ENCODE measurements around the gene CCR4.

CCR4 gene

DNA sequence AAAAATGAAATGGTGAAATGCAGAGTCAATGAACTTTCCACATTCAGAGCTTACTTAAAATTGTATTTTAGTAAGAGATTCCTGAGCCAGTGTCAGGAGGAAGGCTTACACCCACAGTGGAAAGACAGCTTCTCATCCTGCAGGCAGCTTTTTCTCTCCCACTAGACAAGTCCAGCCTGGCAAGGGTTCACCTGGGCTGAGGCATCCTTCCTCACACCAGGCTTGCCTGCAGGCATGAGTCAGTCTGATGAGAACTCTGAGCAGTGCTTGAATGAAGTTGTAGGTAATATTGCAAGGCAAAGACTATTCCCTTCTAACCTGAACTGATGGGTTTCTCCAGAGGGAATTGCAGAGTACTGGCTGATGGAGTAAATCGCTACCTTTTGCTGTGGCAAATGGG, 3.1 kb downstream of the CCR4 start:
- Histone ChIP-seq H3K4me3 (ENCODE audit: low read length) (no peak overlapping the region), H3K79me2 (ENCODE audit: low read length) (no peaks in the 10 kb centered on the region), H3K27me3 (replicated peaks; ENCODE audit: insufficient read depth, low read length) (no peaks in the 10 kb centered on the region), H3K9me3 (replicated peaks; ENCODE audit: insufficient read depth, low read length) (no peaks in the 10 kb centered on the region), H2AFZ (ENCODE audit: low read length) (no peak overlapping the region), H3K36me3 (replicated peaks; ENCODE audit: insufficient read depth, low read length) (no peaks in the 10 kb centered on the region), H3K9me2 (replicated peaks; ENCODE audit: insufficient read depth, low read length) (no peaks in the 10 kb centered on the region), H3K9ac (ENCODE audit: low read length) (no peak overlapping the region), H3K27ac (ENCODE audit: low read length) (no peak overlapping the region), H3F3A (ENCODE audit: insufficient read depth, low read length) (no peaks in the 10 kb centered on the region), H3K4me1 (ENCODE audit: low read length) (no peaks in the 10 kb centered on the region), H3K4me2 (ENCODE audit: low read depth, low read length) (no peak overlapping the region), H4K20me1 (ENCODE audit: insufficient read depth, low read length) (no peaks in the 10 kb centered on the region)
- no peak for DNase-seq
- TF ChIP-seq, protein P1, sequence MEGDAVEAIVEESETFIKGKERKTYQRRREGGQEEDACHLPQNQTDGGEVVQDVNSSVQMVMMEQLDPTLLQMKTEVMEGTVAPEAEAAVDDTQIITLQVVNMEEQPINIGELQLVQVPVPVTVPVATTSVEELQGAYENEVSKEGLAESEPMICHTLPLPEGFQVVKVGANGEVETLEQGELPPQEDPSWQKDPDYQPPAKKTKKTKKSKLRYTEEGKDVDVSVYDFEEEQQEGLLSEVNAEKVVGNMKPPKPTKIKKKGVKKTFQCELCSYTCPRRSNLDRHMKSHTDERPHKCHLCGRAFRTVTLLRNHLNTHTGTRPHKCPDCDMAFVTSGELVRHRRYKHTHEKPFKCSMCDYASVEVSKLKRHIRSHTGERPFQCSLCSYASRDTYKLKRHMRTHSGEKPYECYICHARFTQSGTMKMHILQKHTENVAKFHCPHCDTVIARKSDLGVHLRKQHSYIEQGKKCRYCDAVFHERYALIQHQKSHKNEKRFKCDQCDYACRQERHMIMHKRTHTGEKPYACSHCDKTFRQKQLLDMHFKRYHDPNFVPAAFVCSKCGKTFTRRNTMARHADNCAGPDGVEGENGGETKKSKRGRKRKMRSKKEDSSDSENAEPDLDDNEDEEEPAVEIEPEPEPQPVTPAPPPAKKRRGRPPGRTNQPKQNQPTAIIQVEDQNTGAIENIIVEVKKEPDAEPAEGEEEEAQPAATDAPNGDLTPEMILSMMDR (IDR thresholded peaks at IDR 0.05; ENCODE audit: low read length) = no peak
- TF ChIP-seq EZH2phosphoT487 (IDR thresholded peaks at IDR 0.05; ENCODE audit: low read length) = no peak
- TF ChIP-seq EZH2 (optimal IDR thresholded peaks at IDR 0.05; ENCODE audit: low read depth, low read length) = no peak

- no peak overlapping the region for H3K4me3 ChIP-seq (ENCODE audit: low read length)
- DNase-seq = no peak
- no peaks in the 10 kb centered on the region for H3K4me1 ChIP-seq (ENCODE audit: low read length)
- no peaks in the 10 kb centered on the region for H4K20me1 ChIP-seq (ENCODE audit: insufficient read depth, low read length)
- H3F3A ChIP-seq (ENCODE audit: insufficient read depth, low read length) = no peaks in the 10 kb centered on the region
- H2AFZ ChIP-seq (ENCODE audit: low read length) = no peak overlapping the region
- no peaks in the 10 kb centered on the region for H3K36me3 ChIP-seq (replicated peaks; ENCODE audit: insufficient read depth, low read length)
- no peak for TF ChIP-seq EZH2 (optimal IDR thresholded peaks at IDR 0.05; ENCODE audit: low read depth, low read length)
- TF ChIP-seq, protein P1 (IDR thresholded peaks at IDR 0.05; ENCODE audit: low read length) = no peak
- TF ChIP-seq EZH2phosphoT487 (IDR thresholded peaks at IDR 0.05; ENCODE audit: low read length) = no peak
- H3K9me3 ChIP-seq (replicated peaks; ENCODE audit: insufficient read depth, low read length) = no peaks in the 10 kb centered on the region
- no peaks in the 10 kb centered on the region for H3K27me3 ChIP-seq (replicated peaks; ENCODE audit: insufficient read depth, low read length)
- no peaks in the 10 kb centered on the region for H3K79me2 ChIP-seq (ENCODE audit: low read length)
- H3K4me2 ChIP-seq (ENCODE audit: low read depth, low read length) = no peak overlapping the region
- no peak overlapping the region for H3K9ac ChIP-seq (ENCODE audit: low read length)
- no peaks in the 10 kb centered on the region for H3K9me2 ChIP-seq (replicated peaks; ENCODE audit: insufficient read depth, low read length)
- H3K27ac ChIP-seq (ENCODE audit: low read length) = no peak overlapping the region
These were observed 5.5 kb downstream of the CCR4 start for GRCh38 chr3:32956750-32957570.

DNA sequence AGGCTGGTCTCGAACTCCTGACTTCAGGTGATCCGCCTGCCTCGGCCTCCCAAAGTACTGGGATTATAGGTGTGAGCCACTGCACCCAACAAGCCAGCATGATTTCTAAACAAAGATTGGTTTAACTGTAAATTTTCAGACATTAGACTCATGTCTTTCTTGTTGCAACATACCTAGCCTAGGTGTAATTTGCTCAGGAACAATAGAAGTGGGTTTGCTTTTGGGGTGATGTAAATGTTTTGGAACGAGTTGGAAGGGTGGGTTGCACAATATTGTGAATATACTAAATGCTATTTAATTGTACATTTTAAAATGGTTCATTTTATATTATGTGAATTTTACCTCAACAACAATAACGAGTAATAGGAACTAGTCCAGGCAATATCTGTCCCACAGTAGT, 7.1 kb downstream of the CCR4 start:
- Histone ChIP-seq H3F3A (ENCODE audit: insufficient read depth, low read length) (no peaks in the 10 kb centered on the region), H3K27ac (ENCODE audit: low read length) (no peak overlapping the region), H3K9me3 (replicated peaks; ENCODE audit: insufficient read depth, low read length) (no peaks in the 10 kb centered on the region), H3K79me2 (ENCODE audit: low read length) (no peaks in the 10 kb centered on the region), H3K4me3 (ENCODE audit: low read length) (no peak overlapping the region), H3K9me2 (replicated peaks; ENCODE audit: insufficient read depth, low read length) (no peaks in the 10 kb centered on the region), H4K20me1 (ENCODE audit: insufficient read depth, low read length) (no peaks in the 10 kb centered on the region), H3K4me2 (ENCODE audit: low read depth, low read length) (no peak overlapping the region), H3K4me1 (ENCODE audit: low read length) (no peaks in the 10 kb centered on the region), H3K9ac (ENCODE audit: low read length) (no peak overlapping the region), H2AFZ (ENCODE audit: low read length) (no peak overlapping the region), H3K36me3 (replicated peaks; ENCODE audit: insufficient read depth, low read length) (no peaks in the 10 kb centered on the region), H3K27me3 (replicated peaks; ENCODE audit: insufficient read depth, low read length) (no peaks in the 10 kb centered on the region)
- DNase-seq = no peak
- TF ChIP-seq, protein P1 (IDR thresholded peaks at IDR 0.05; ENCODE audit: low read length) = no peak
- no peak for TF ChIP-seq EZH2phosphoT487 (IDR thresholded peaks at IDR 0.05; ENCODE audit: low read length)
- no peak for TF ChIP-seq EZH2 (optimal IDR thresholded peaks at IDR 0.05; ENCODE audit: low read depth, low read length)

Measured in MM.1S (cell line).